Suprapubic skin (tissue), 4 donors: Measurements from ENCODE around the gene CMTM1. TPM values are rescaled to one million over a fixed set of nuclear protein-coding genes. Genes with fewer than 3 reads are reported as not detected.

Experiments
- DNase-seq, 2 donors: peaks; one replicate each; pipeline ENCODE4 v3.0.0-alpha.2; 2019; ENCODE audit warnings: low spot score in 2 of 2
- H3K27ac ChIP-seq: fragments of 200-600 bp; sonication (generic); one replicate; pipeline ENCODE4 v1.5.1; 2019
- H3K27me3 ChIP-seq: fragments of 200-600 bp; sonication (generic); one replicate; pipeline ENCODE4 v1.5.1; 2019
- H3K36me3 ChIP-seq: fragments of 200-600 bp; sonication (generic); one replicate; pipeline ENCODE4 v1.5.1; 2019
- H3K4me1 ChIP-seq: fragments of 200-600 bp; sonication (generic); one replicate; pipeline ENCODE4 v1.5.1; 2019
- H3K4me3 ChIP-seq: fragments of 200-600 bp; sonication (generic); one replicate; pipeline ENCODE4 v1.5.1; 2019; ENCODE audit warnings: mild to moderate bottlenecking
- H3K9me3 ChIP-seq: fragments of 200-600 bp; sonication (generic); one replicate; pipeline ENCODE4 v1.5.1; 2019
- EP300 ChIP-seq: sonication (generic); formaldehyde crosslinking; IDR thresholded peaks from one replicate; pipeline ENCODE4 v1.6.1; 2017; ENCODE audit warnings: antibody characterized with exemption
- POLR2A ChIP-seq, 2 donors: fragments of 450-650 bp; IDR thresholded peaks; one replicate each; pipeline ENCODE4 v1.6.1; 2017; ENCODE audit warnings: antibody characterized with exemption in 2 of 2, mild to moderate bottlenecking in 2 of 2, moderate library complexity in 2 of 2
- POLR2AphosphoS5 ChIP-seq, 3 donors: sonication (generic); formaldehyde crosslinking; IDR thresholded peaks; one replicate each; pipeline ENCODE4 v1.6.1; 2017; ENCODE audit warnings: antibody characterized with exemption in 3 of 3
- WGBS: methylation state at CpG from one replicate; pipeline ENCODE4 v1.1.5; 2018; 5-methylcytosine and 5-hydroxymethylcytosine counted together
- total RNA-seq, 4 donors: library from RNA; depleted of rRNA; stranded (reverse); fragments of >200 nt; gene quantifications; one replicate each; pipeline ENCODE4 v1.1.0, GENCODE V29; 2016
- TF ChIP-seq, protein P1 (sequence below), 2 donors: fragments of 200-600 bp in 1 of 2; fragments of 450-650 bp in 1 of 2; sonication (generic) in 1 of 2; IDR thresholded peaks; one replicate each; pipeline ENCODE4 v1.5.1; 2016 to 2019; ENCODE audit warnings: antibody characterized with exemption in 2 of 2, mild to moderate bottlenecking in 1 of 2, moderate library complexity in 1 of 2

CMTM1 gene
- total RNA-seq, 4 donors from 2014 or later: 0.97 to 1.6 (median 1.5) TPM

DNA sequence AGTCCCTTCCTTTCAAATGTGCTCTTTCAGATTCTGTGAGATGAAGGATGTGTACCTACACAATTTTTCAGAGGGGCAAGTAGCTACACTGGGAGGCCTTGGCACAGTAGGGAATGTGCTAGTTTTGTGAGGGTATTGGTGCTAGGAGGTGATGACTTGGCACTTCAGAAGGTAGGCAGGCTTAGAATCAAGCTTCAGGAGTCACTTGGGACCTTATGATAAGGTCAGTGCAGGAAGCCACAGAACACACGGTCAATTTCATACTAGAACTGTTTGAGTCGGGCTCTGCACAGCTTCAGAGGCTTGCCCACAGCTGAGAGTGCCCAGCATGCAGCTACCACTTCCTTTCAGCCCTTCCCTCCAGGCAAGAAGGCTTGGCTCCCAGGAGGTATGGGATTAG is 6.1 kb downstream of the CMTM1 start:
- Histone ChIP-seq H3K27ac (no peak overlapping the region), H3K4me1 (peaks cover 11% of the 10 kb centered on the region), H3K27me3 (no peaks in the 10 kb centered on the region), H3K36me3 (no peaks in the 10 kb centered on the region), H3K4me3 (no peak overlapping the region), H3K9me3 (no peaks in the 10 kb centered on the region)
- WGBS: 74% methylated on average over 2 of the region's 2 CpGs
- DNase-seq: no peak
- TF ChIP-seq, protein P1, sequence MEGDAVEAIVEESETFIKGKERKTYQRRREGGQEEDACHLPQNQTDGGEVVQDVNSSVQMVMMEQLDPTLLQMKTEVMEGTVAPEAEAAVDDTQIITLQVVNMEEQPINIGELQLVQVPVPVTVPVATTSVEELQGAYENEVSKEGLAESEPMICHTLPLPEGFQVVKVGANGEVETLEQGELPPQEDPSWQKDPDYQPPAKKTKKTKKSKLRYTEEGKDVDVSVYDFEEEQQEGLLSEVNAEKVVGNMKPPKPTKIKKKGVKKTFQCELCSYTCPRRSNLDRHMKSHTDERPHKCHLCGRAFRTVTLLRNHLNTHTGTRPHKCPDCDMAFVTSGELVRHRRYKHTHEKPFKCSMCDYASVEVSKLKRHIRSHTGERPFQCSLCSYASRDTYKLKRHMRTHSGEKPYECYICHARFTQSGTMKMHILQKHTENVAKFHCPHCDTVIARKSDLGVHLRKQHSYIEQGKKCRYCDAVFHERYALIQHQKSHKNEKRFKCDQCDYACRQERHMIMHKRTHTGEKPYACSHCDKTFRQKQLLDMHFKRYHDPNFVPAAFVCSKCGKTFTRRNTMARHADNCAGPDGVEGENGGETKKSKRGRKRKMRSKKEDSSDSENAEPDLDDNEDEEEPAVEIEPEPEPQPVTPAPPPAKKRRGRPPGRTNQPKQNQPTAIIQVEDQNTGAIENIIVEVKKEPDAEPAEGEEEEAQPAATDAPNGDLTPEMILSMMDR (IDR thresholded peaks at IDR 0.05): no peak
- TF ChIP-seq POLR2A (IDR thresholded peaks at IDR 0.05) (no peak), EP300 (no peak), POLR2AphosphoS5 (IDR thresholded peaks at IDR 0.05) (no peak)

DNA sequence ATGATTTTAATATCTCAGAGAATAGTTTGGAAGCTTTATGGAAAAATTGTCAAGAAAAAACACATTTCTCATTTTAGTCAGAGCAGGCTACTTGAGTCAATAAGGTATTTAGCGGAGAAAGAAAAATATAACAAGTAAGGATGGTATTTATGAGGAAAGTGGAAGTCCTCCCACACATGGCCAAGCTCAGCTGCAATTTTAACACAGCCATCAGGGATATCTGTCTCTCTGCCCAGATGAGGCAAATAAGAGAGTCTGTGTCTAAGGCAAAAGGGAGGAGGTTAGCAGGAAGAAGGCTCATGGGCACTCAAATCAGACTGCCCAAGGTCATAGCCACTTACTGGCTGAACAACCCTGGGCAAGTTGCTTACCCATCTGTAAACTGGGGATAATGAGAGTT is 7.8 kb downstream of the CMTM1 start:
- DNase-seq: no peak
- Histone ChIP-seq H3K27ac (no peak overlapping the region), H3K9me3 (no peaks in the 10 kb centered on the region), H3K27me3 (peaks cover 3% of the 10 kb centered on the region), H3K36me3 (no peaks in the 10 kb centered on the region), H3K4me1 (peaks cover 18% of the 10 kb centered on the region), H3K4me3 (no peak overlapping the region)
- TF ChIP-seq, protein P1 (IDR thresholded peaks at IDR 0.05): no peak
- TF ChIP-seq POLR2A (IDR thresholded peaks at IDR 0.05): no peak
- 93% methylated on average over 1 of the region's 1 CpG for WGBS

DNA sequence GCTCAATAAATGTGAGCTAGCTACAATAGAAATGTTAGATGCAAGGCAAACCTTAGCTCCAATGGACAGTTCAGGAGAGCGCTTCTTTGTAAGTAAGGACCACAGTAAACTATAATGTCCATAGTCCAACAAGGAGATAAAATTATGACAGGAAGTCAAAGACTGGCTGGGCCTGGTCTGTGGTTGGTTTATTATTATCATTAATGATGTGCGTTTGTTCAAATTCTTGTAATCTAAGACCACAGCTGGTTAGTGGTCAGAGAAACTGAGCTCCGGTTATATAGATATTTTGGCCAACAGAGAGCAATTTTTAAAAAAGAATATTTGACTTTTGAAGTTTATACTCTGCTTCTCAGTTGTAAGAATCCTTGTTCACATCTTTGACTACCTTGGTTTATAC is 8.3 kb downstream of the CMTM1 start:
- WGBS: 96% methylated on average over 3 of the region's 3 CpGs
- DNase-seq: no peak
- no peaks in the 10 kb centered on the region for H3K36me3 ChIP-seq
- no peak overlapping the region for H3K4me3 ChIP-seq
- peaks cover 5% of the 10 kb centered on the region for H3K27me3 ChIP-seq
- peaks cover 18% of the 10 kb centered on the region for H3K4me1 ChIP-seq
- TF ChIP-seq POLR2AphosphoS5 (IDR thresholded peaks at IDR 0.05) (no peak), POLR2A (IDR thresholded peaks at IDR 0.05) (no peak), EP300 (no peak)
- TF ChIP-seq, protein P1 (IDR thresholded peaks at IDR 0.05): no peak
- H3K27ac ChIP-seq: no peak overlapping the region
- no peaks in the 10 kb centered on the region for H3K9me3 ChIP-seq

DNA sequence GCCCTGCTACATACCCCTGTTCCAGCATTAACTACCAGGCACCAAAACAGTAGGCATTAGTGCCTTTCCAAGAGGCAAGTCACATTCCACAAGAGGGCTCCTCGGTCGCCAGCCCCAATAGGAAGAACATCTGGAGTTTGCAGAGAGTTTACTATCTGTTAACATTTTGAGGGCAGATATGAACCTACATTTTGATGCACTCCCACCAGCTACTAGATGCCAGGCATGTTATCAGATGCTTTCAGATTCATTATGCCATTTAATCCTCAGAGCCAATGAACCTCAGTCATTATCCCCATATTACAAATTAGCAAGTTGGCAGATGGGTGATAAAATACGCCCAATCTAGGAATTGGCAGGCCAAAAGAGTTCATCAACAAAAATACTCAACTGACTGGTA is 8.8 kb downstream of the CMTM1 start:
- no peak overlapping the region for H3K27ac ChIP-seq
- no peaks in the 10 kb centered on the region for H3K36me3 ChIP-seq
- no peak overlapping the region for H3K4me3 ChIP-seq
- no peaks in the 10 kb centered on the region for H3K9me3 ChIP-seq
- H3K27me3 ChIP-seq: peaks cover 5% of the 10 kb centered on the region
- TF ChIP-seq POLR2AphosphoS5 (IDR thresholded peaks at IDR 0.05) (no peak), POLR2A (IDR thresholded peaks at IDR 0.05) (no peak), EP300 (no peak)
- TF ChIP-seq, protein P1 (IDR thresholded peaks at IDR 0.05): no peak
- DNase-seq: no peak
- peaks cover 13% of the 10 kb centered on the region for H3K4me1 ChIP-seq
- 90% methylated on average over 3 of the region's 3 CpGs for WGBS

DNA sequence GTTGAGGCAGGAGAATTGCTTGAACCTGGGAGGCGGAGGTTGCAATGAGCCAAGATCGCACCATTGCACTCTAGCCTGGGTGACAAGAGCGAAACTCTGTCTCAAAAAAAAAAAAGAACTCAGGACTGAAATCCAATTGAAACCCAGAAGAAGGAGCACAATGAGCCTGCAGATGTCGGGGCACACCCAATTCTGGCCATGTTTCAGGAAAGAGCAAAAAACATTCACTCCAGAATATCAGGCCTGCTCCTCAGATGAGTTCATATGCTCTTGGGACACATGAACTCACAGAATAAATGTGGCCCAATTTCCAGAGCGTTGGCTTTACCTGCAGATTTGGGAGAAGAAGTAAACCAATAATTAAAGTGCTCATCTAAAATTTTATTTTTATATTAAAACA is 10.1 kb downstream of the CMTM1 start:
- Histone ChIP-seq H3K4me1 (peaks cover 11% of the 10 kb centered on the region), H3K4me3 (no peak overlapping the region), H3K27ac (no peak overlapping the region), H3K9me3 (no peaks in the 10 kb centered on the region), H3K27me3 (peaks cover 5% of the 10 kb centered on the region), H3K36me3 (no peaks in the 10 kb centered on the region)
- WGBS: 63% methylated on average over 5 of the region's 5 CpGs
- DNase-seq: no peak
- TF ChIP-seq POLR2AphosphoS5 (IDR thresholded peaks at IDR 0.05): no peak
- TF ChIP-seq EP300: no peak
- TF ChIP-seq, protein P1 (IDR thresholded peaks at IDR 0.05): no peak
- TF ChIP-seq POLR2A (IDR thresholded peaks at IDR 0.05): no peak
